RPMI8226 (cell line): Measurements from ENCODE around the gene FNBP1L.
"Not testable (repeated sequence)": the region's sequence is repeated elsewhere in the genome, so short reads cannot be mapped to it uniquely, and the experiment has no call there.

Experiments used
- DNase-seq: peaks from one replicate; pipeline ENCODE4 v3.0.0-alpha.2; 2015

The FNBP1L gene

DNA sequence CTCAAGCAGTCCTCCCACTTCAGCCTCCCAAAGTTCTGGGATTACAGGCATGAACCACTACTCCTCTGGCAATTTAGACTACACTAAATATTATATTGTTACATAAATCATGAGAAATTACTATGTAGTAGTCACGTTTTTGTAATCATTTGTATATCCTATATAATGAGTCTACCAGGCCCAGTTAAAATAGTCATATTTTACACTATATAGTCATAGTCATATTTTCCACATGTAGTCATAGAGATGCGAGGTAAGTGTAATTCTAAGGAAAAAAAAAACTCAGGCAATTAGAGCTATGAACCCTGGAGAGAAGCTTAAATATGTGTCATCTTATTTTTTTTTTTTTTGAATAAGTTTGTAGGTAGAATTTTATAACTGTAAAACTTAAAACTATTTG, 90.0 kb downstream of the FNBP1L start:
- DNase-seq: no peak

DNA sequence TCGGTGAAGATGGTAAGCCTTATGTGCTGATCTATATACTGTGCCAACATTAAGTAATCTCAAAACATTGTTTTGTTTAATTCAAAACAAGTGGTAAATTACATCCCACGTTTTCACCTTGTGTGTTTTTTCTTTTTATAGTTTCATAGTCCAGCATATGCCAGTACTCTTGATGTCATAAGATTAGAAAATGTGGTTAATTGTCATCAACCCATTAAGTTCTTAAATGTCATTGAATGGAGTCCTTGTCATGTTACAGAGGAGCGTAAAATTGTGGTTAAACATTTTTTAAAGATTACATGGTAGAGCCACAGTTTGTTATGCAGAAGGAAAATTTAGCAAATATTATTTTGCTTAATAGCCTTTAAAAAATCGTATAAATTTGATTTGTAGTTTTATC, 93.1 kb downstream of the FNBP1L start:
- DNase-seq: no peak

DNA sequence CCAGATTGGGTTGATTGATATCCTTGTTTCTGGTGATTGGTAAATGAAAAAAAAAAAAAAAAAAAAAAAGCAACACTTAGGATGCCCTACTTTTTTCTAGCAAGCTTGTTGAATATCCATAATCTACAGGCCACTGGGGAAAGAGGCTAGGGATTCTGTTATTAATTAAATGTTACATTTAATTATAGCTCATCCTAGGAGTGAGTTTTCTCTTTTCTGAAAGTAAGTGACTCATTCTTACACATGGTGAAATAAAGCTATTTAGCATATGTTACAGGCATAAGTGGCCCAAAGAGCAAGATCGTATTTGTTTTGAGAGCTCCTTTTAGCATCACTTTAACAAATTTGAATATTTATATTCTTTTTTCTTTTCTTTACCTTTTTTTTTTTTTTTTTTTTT, 94.5 kb downstream of the FNBP1L start:
- DNase-seq: no peak

DNA sequence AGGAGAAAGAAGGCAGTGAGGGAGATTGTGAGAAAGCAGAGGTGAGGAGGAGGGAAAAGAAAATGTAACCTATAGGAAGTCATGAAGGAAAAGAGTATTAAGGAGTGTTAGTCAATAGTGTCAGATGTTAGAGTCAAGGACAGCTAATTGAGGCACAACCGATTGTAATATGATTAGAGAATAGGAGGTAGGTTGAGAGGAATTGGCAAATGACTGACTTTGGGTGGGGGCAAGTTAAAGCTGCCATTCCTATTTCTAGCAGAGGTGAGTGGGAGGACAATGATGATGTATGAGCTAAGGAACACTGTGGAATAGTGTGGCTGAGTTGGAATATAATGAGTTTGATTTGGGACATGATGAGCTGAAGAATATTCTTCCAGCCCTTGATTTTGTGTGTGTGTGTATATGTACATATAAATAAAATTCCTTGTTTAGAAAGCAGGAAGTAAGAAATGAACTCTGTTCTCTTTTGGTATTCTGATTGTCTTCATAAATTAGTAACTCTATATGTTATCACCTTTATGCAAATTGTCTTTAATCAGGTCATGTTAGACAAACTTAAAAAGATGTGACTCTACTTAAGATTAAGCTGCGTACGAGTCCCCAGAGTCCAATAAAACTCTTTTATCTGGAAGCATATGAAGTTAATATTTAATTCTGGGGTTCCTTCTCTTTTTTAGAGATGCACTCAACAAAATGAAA, 98.4 kb downstream of the FNBP1L start:
- DNase-seq: no peak

DNA sequence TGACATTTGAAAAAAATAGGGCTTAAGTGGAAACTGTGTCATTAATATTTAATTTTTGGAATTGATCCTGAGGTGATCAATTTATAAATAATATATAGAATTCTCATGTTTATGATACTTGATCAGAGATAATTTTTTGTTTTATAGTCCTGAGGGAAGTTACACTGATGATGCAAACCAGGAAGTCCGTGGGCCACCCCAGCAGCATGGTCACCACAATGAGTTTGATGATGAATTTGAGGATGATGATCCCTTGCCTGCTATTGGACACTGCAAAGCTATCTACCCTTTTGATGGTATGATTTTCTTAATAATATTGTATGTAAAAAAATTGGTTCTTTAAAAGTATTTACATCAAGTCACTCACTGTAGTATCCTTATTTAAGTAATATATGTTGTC, 101.2 kb downstream of the FNBP1L start:
- no peak for DNase-seq

DNA sequence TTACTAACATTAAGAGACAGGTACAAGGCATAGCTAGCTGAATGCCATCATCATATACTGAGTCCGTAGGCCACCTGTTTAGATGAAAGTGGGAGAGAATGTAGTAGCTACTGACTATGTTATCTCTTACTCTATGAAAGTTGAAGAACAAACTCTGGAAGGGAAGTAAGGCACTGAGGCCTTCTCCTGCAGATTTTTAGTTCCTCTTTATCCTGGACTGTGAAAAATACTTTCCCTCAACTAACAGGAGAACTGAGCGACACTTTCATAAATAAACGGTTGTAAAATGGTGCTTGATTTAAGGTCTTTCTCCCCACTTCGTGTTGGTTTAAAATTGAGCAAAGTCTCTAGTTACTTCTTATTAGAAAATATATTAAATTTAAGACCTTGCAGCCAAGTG, 101.9 kb downstream of the FNBP1L start:
- DNase-seq: no peak

DNA sequence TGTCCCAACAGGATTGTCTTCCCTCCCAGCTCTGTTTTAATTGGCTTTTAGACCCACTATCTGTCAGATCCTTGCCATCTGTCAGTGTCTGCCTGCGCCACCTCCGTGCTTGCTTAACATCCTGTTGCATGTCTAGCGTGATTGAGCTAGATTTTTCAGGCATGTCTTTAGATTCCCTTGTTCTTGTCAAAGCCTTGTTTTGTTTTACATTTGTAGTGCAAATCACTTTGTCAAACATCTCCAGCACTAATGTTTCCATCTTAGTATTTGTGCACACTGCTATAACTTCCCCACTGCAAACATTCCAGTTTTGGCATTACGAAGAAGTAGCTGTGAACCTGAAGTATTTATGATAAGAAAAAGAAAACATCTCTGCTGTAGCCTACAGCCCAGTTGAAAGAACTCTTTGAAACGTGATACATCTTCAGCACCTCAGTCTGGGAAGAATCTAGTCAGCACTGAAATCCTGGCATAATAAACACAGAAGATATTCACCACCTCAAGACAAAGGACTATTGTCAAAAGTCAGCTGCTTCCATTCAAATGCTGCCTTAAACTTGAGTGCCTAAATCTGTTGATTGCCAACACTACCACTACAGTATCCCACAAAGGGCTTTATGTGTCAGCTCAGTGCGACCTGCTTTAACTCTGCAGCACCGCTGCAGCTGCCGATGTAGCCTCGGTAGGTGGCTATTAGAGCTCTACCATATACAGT, 105.0 kb downstream of the FNBP1L start:
- no peak for DNase-seq

DNA sequence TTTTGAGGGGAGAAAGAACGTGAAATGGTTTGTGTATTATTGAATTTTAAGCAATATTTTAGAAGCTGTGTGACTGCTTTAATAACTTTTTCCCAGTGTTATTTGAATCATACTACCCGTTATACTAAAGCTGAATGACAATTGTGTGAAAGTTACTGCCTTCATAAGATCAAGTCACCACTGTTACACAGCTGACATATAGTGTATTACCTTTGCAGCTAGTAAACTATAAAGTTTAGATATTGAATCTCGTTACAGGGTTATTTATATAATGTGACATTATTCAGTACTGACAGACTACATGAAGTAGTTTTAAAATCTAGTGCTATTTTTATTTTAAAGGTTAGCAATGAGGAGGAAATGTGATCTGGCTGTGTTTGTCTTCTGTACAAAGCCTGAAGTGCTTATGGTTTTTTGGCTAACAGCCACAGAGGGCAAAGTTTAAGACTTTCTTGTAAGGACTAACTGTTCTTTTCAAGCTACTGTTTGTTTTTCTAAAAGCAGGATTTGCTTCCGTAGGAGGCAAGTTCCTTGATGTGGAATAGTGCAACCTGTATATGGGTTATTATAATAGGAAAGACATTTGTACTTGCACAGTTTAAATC, 106.1 kb downstream of the FNBP1L start:
- not testable (repeated sequence) for DNase-seq

DNA sequence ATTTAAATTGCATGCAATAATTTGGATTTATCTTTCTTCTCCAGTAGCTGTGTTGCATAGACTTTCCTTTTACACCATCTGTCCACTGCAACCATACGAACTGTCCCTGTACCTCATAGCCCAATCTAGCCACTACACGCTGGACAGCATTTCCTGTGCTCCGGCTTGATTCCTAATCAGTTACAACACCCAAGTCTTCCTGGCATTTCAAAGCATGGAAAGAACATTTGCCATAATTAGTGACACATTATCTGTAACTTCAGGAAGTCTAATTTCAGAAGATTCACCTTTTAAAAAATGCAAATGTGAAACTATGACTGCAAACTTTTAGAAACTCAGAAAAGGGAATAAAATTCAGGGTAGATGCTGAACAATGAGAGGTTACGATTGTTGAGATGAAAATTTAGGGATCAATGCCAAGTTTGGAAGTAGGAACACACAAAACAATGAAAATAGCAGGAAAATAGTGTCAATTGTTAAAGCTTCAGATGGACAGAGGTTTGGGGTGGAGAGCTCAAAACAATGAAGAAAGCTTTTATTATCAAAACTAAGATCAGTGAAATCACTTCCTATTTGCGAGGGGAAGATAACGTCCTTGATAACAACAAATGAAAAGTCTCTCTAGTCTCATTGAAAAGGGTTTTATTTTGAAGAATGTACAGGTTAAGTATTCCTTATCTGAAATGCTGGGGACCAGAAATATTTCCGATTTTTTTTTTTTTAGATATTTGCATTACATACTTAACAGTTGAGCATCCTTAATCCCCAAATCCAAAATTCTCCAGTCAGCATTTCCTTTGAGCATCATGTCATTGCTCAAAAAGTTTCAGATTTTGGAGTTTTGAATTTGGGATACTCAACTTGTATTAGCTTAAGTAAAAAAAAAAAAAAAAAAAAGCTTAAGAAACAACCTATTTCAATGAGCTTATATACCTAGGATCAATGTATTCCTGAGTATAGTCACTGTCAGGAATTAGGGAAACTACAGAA, 107.3 kb downstream of the FNBP1L start:
- no peak for DNase-seq

DNA sequence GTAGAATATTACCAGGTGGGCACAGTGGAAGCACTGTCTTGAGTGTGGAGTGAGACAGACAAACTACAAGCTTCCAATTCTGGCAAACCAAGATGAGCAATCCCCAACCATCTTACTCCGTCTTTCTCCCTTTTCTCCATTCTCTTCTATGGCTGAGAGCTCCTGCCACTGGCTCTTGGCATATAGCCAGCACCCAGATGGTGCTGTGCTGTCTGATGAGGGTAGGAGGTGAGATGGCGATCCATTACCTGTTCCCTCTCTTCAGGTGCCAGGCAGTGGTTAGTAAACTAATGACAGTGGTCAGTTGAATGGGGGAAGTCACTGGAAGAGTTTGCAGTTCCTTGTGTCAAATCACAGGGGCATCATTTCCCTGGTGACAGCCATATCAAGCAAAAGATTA, 108.4 kb downstream of the FNBP1L start:
- DNase-seq: peak; percentile 41

DNA sequence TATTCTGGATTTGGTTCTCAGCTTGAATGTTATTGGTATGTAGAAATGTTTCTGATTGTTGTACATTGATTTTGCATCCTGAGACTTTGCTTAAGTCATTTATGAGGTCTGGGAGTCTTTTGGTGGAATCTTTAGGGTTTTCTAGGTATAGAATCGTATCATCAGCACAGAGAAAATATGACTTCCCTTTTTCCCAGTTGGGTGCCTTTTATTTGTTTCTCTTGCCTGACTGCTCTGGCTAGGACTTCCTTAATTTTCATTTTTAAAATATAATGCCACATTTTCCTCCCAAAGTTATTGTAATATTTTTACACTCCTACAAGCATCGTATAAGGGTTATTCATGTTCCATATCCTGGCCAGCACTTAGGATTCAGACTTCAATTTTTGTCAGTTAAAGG, 111.1 kb downstream of the FNBP1L start:
- DNase-seq: no peak

DNA sequence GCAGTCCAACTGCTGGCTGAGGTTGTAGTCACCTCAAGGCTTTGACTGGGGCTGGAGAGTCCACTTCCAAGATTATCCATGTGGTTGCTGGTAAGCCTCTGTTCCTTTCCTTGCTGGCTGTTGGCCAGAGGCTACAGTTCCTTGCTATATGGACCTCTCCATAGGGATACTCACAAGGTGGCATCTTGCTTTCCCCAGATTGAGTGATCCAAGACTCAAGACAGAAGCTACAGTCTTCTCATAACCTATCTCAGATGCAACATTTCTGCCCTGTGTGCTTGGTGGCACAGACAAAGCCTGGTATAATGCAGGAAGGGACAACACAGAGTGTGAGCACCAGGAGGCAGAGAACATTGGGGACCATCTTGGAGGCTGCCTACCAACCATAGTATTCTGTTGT, 111.8 kb downstream of the FNBP1L start:
- DNase-seq: no peak

DNA sequence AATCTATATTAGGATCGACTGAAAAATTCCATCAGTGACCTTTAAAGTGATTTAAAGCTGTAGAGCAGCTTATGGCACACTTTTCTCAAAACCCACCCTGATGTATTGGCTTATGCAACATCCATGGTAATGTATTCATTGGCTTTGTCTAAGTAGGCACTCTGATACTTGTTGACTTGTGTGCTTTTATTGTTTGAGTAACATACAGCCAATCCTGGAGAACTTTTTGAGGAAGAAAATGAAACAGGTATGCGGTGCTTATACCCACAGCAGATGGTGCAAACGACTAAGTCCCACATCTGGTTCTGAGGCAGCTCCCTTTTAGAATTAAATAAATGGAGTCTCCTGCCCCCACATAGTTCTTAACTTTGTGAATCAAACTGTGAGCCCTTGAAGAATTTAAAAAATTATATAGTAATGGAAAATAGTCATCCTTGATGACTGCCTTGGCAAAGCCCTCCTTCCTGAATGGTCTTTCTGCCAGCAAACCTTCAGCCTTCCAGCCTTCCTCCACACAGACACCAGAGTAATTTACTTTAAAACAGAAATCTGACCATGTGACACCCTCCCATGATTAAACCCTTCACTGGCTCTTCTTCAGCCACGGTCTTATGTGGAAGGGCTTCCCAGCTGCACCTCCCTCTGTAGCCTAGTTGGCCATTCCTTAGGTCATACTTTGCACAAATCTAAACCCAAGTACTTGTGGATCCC, 117.7 kb downstream of the FNBP1L start:
- no peak for DNase-seq

DNA sequence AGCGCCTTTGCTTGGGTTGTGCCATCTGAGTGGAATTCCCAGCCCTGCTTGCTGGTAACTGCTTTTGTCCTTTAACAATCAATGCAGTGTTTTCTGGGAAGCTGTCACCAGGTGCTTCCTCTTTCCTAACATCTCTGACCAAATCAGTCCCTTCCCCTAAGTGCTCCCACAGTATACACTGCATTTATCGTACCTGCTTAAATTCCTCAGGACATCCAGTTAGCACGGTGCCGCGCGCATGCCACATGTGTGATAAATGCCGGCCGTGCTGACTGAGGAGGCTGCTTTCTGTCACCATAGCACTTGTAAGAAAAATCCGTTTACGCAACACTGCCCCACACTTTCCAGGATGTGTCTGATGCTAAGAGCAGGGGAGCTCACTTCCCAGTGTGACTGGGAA, 118.3 kb downstream of the FNBP1L start:
- no peak for DNase-seq

DNA sequence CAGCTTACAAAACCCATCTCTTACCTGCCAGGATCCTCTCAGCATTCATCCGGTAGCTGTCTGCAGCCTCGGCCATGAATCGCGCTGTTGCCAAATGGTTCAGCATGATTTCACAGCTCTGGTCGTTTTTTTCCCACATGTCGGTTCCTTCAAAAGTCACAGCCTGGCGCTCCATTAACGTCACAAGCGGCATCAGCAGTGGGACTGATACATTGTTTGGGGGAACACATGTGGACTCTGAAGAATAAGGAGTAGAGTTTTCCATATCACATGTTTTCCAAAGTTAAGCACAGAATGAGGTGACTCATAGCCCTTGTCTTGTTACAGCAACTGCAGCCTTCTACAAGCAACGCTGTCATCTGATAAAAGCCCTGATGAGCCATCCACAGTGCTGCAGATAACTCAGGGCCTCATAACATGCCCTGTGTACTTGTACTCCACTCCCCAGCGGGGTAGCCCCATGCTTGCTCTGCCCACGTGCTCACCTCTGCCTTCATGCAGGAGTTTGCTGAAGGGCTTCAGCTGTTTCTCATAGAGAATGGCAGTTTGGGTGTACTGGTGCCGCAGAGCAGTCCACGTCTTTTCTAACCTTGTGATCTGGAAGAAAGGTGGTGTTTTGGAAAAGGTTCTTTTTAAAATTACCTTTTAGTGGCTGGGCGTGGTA, 119.5 kb downstream of the FNBP1L start:
- no peak for DNase-seq

DNA sequence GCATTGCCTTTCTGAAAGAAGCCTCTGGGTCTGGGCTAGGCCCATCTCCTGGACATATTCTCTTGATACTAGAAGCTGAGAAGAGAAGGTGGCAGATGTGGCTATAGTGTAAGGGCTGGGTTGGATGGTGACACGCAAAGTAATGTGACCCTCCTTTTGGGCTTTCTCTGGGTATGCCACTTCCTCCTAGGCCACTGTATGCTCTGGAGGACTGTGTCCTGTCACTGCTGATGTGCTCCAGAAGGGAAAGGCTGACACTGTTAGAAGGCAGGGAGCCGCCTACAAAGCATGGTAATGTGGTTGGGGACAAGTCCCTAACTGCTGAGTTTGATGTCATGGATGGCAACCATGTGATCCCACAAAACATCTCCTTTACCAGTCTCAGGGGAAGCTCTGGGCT, 121.6 kb downstream of the FNBP1L start:
- no peak for DNase-seq

DNA sequence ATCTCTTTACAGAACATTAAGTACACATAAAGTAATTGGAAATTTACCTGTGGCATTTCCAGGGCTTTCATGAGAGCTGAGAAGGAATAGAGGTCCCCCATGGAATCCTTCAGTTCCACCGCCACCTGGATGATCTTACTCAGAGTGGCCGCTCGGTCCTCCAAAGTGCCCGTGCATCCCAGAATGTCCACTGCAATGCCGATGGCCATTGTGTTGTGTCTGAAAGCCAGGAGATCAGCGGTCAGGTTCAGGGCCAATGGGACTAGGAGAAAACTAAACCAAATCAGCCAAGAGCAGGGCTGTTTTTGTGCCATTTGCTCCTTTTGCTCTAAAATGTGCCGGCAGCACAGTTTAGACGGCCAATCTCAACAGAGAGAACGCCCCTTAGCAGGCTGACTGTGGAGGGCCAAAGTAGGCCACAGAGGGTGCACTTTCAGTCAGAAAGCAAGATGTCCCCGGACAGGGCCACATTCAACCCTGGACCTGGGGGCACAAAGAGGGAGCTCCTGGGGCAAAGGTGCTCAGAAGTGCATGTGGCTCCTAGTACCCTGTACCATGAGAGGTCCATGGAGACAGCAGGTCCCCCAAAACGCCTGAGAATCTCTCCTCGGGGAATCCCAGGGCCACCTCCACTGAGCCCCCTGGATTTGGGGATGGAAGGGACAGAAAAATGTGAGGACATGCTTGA, 123.8 kb downstream of the FNBP1L start:
- DNase-seq: no peak

DNA sequence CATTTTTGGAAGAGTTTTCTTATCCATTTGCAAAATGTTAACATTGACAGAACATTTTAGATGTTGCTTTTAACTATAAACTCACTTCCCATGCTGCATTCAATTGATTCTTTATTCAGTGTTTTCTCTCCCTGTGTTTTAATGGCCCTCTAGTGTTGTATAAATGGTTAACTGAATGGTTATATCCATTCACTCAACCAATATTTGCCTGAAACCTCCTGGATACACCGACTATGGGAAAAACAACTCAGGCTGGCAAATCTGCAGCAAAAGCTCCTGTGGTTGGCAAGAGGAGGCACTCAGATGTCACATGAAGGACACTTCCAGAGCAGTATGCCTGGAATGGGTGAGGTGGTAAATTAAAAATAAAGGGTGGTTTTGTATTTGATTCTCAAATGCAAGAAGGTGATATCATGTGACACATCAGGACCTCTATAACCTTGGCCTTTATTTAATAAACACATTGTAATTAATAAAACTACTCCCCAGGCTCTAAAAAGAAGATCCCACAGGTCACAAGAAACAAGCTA, 126.1 kb downstream of the FNBP1L start:
- DNase-seq: no peak

DNA sequence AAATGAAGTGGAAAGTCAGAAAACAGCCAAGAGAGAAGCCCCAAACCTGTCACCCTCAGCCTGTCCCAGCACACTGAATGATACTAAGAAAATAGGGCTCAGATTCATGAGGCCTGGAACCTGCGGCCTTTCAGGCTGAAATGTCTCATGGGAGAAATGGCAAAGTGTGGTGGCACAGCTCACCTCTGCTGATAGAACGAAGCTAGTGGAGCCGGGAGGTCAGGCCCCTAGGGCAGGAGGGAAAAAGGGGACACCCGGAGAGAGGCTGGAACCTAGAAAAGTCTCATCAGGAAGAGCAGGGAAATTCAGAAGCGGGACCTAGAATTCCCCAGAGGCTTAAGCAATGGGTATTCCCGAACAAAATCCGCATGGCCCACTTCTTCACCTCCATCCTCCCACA, 126.6 kb downstream of the FNBP1L start:
- DNase-seq: no peak

DNA sequence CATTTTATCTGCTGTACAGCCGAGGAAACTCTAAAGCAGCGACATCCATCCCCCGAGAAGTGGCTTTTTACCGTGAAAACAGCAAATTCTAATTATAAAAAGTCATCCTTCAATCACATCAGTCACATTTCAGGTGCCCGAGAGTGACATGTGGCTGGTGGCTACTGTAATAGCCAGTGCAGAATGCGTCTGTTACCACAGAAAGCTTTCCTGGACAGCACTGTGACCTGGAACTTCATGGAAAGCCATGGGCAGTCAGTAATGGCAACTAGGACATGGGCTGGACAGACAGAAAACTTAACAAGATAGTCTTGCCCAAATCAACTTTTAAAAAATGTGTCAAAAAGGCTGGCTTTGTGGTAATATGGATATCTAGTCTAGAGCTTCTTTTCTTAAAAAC, 127.1 kb downstream of the FNBP1L start:
- DNase-seq: no peak
